SU-DHL-6 (cell line): Measurements from ENCODE around the gene ADGRG1.

Experiments
- H2AFZ ChIP-seq: fragments of 200-600 bp; sonication (generic); 2 replicates; pipeline ENCODE4 v1.6.1; 2014; ENCODE audit warnings: low read depth, mild to moderate bottlenecking, moderate library complexity, mixed read lengths, antibody characterized with exemption, low read length; ENCODE audit not compliant: severe bottlenecking
- H3F3A ChIP-seq: fragments of 200-600 bp; shearing (Covaris generic); 2 replicates; pipeline ENCODE4 v1.6.0; 2016; ENCODE audit warnings: antibody characterized with exemption, mild to moderate bottlenecking; ENCODE audit not compliant: insufficient read depth
- H3K27ac ChIP-seq: fragments of 200-600 bp; sonication (generic); 2 replicates; pipeline ENCODE4 v1.5.1; 2016; ENCODE audit warnings: low read depth, mild to moderate bottlenecking, low read length, moderate library complexity, mixed read lengths
- H3K27me3 ChIP-seq: fragments of 200-600 bp; sonication (generic), shearing (Covaris generic); 2 replicates; pipeline ENCODE4 v1.6.0; 2014; ENCODE audit warnings: mild to moderate bottlenecking, low read length
- H3K36me3 ChIP-seq: fragments of 200-600 bp; sonication (generic); 2 replicates; pipeline ENCODE4 v1.6.1; 2014; ENCODE audit warnings: mild to moderate bottlenecking, low read length, mixed read lengths
- H3K4me2 ChIP-seq: fragments of 300-600, 200-600 bp; shearing (Covaris generic), sonication (generic); 2 replicates; pipeline ENCODE4 v1.6.0; 2014; ENCODE audit warnings: low read length, low read depth, mild to moderate bottlenecking; ENCODE audit not compliant: poor library complexity, severe bottlenecking
- H3K4me3 ChIP-seq: fragments of 200-600 bp; sonication (generic); 2 replicates; pipeline ENCODE4 v1.5.1; 2014; ENCODE audit warnings: antibody characterized with exemption, low read length, mild to moderate bottlenecking, mixed read lengths; ENCODE audit not compliant: insufficient read depth, poor library complexity, severe bottlenecking
- H3K79me2 ChIP-seq: fragments of 200-600 bp; sonication (generic); 2 replicates; pipeline ENCODE4 v1.6.1; 2014; ENCODE audit warnings: mild to moderate bottlenecking, low read length, moderate library complexity; ENCODE audit not compliant: insufficient read depth
- H3K9ac ChIP-seq: fragments of 200-600 bp; sonication (generic); 2 replicates; pipeline ENCODE4 v1.7.0; 2014; ENCODE audit warnings: mild to moderate bottlenecking, low read length
- H3K9me2 ChIP-seq: fragments of 200-600 bp; sonication (generic); replicated peaks from 2 replicates; pipeline ENCODE4 v1.6.1; 2014; ENCODE audit warnings: low read length; ENCODE audit not compliant: insufficient read depth
- H3K9me3 ChIP-seq: fragments of 200-600 bp; sonication (generic); 2 replicates; pipeline ENCODE4 v1.6.1; 2014; ENCODE audit warnings: low read length, mixed read lengths; ENCODE audit not compliant: insufficient read depth
- H4K20me1 ChIP-seq: fragments of 200-600 bp; sonication (generic); 2 replicates; pipeline ENCODE4 v1.6.1; 2014; ENCODE audit warnings: low read depth, mild to moderate bottlenecking, antibody characterized with exemption, low read length, moderate library complexity, mixed read lengths
- EZH2phosphoT487 ChIP-seq: fragments of 200-600 bp; sonication (generic), shearing (Covaris generic); conservative IDR thresholded peaks from 2 replicates; pipeline ENCODE4 v1.6.1; 2018; ENCODE audit warnings: mild to moderate bottlenecking, antibody characterized with exemption, low read length, moderate library complexity, mixed read lengths
- TF ChIP-seq, protein P1 (sequence below): fragments of 200-600 bp; sonication (generic); IDR thresholded peaks from one replicate; pipeline ENCODE4 v1.5.1; 2017; ENCODE audit warnings: antibody characterized with exemption, mild to moderate bottlenecking, low read length, moderate library complexity; ENCODE audit not compliant: insufficient read depth, poor library complexity, severe bottlenecking

ADGRG1 gene

DNA sequence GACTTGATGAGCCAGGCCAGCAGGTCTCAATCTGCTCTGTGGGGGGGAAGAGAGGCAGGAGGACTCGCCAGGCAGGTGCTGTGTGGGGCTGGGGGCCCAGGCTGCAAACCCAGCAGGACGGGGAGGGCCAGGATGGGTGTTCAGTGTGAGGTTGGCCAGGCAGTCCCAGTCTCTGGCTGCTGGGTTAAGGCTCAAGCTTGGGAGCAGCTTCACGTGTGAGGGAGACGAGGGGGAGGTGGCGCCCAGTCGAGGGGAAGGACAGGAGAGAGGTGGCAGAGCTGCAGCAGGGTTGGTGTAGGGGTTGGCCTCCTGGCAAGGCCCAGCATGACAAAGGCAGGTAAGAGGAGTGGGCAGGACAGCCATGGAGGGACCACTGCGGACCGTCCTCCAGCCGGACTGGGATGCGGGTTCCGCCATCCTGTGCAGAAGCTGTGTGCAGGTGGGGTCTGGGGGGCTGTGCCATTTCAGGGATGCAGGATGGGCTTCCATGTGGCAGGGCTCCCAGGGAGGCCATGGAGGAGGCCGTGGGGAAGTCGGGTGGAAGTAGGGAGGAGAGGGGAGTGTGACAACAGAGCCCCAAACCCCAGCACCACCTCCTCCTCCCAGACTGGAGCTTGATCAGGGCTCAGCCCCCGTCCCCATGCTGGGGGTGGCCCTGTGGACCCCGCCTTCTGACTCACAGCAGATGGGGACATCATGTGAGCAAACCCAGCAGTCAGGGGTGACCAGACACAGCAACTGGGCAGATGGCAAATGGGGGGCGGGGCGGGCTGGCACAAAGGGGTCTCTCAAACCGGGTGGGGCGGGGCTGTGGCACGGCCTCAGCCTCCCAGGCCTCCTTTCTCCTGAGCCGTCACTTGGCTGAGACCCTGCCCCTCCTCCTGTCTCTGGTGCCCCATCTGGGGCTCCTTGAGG lies 2.8 kb downstream of the ADGRG1 start:
- TF ChIP-seq, protein P1, sequence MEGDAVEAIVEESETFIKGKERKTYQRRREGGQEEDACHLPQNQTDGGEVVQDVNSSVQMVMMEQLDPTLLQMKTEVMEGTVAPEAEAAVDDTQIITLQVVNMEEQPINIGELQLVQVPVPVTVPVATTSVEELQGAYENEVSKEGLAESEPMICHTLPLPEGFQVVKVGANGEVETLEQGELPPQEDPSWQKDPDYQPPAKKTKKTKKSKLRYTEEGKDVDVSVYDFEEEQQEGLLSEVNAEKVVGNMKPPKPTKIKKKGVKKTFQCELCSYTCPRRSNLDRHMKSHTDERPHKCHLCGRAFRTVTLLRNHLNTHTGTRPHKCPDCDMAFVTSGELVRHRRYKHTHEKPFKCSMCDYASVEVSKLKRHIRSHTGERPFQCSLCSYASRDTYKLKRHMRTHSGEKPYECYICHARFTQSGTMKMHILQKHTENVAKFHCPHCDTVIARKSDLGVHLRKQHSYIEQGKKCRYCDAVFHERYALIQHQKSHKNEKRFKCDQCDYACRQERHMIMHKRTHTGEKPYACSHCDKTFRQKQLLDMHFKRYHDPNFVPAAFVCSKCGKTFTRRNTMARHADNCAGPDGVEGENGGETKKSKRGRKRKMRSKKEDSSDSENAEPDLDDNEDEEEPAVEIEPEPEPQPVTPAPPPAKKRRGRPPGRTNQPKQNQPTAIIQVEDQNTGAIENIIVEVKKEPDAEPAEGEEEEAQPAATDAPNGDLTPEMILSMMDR: no peak
- no peak for TF ChIP-seq EZH2phosphoT487
- H3K9me3 ChIP-seq: no peaks in the 10 kb centered on the region
- no peak overlapping the region for H3K4me3 ChIP-seq
- H3K4me2 ChIP-seq: no peak overlapping the region
- no peak overlapping the region for H3K27ac ChIP-seq
- H3K36me3 ChIP-seq: no peaks in the 10 kb centered on the region
- no peaks in the 10 kb centered on the region for H4K20me1 ChIP-seq
- H3K79me2 ChIP-seq: no peaks in the 10 kb centered on the region
- no peaks in the 10 kb centered on the region for H3F3A ChIP-seq
- no peaks in the 10 kb centered on the region for H3K27me3 ChIP-seq
- H3K9ac ChIP-seq: no peak overlapping the region
- no peak overlapping the region for H2AFZ ChIP-seq
- H3K9me2 ChIP-seq: no peaks in the 10 kb centered on the region

DNA sequence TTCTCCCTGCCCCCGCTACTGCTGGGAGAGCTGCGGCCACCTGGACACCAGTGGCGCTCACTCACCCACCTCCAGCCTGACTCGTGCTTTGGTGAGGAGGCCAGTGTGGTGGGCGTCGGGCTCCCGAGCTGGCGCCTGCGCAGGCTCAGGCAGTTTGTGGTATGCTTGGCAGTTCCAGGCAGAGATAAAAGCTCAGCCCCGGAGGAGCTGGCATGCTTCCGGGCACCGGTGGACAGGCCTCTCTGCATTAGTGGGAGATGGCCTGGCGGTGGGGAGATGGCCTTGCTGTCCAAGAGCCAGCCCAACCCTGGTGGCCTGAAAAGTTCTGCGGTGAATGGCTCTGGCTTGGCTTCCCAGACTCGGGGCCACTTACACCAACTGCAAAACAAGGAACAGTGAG lies 4.1 kb downstream of the ADGRG1 start:
- H3K9me2 ChIP-seq: no peaks in the 10 kb centered on the region
- no peaks in the 10 kb centered on the region for H3F3A ChIP-seq
- no peak overlapping the region for H2AFZ ChIP-seq
- no peak for TF ChIP-seq EZH2phosphoT487
- TF ChIP-seq, protein P1: no peak
- H3K9ac ChIP-seq: no peak overlapping the region
- H3K4me2 ChIP-seq: no peak overlapping the region
- no peaks in the 10 kb centered on the region for H3K36me3 ChIP-seq
- no peaks in the 10 kb centered on the region for H3K79me2 ChIP-seq
- no peak overlapping the region for H3K27ac ChIP-seq
- no peak overlapping the region for H3K4me3 ChIP-seq
- no peaks in the 10 kb centered on the region for H3K27me3 ChIP-seq
- H3K9me3 ChIP-seq: no peaks in the 10 kb centered on the region
- H4K20me1 ChIP-seq: no peaks in the 10 kb centered on the region

GRCh38 chr16:57633383-57634064 lies 5.1 kb downstream of the ADGRG1 start:
- no peak overlapping the region for H3K27ac ChIP-seq
- H3K4me3 ChIP-seq: no peak overlapping the region
- H3K9me3 ChIP-seq: no peaks in the 10 kb centered on the region
- no peaks in the 10 kb centered on the region for H4K20me1 ChIP-seq
- no peaks in the 10 kb centered on the region for H3K36me3 ChIP-seq
- no peaks in the 10 kb centered on the region for H3K27me3 ChIP-seq
- no peaks in the 10 kb centered on the region for H3K79me2 ChIP-seq
- no peak for TF ChIP-seq EZH2phosphoT487
- TF ChIP-seq, protein P1: no peak
- H3F3A ChIP-seq: no peaks in the 10 kb centered on the region
- no peak overlapping the region for H2AFZ ChIP-seq
- H3K9ac ChIP-seq: no peak overlapping the region
- H3K4me2 ChIP-seq: no peak overlapping the region
- no peaks in the 10 kb centered on the region for H3K9me2 ChIP-seq
